Brain microvascular endothelial cell (primary cell): ENCODE data around the gene IL3RA.
"Not testable (repeated sequence)": the region's sequence is repeated elsewhere in the genome, so short reads cannot be mapped to it uniquely, and the experiment has no call there.

Experiments
- DNase-seq: peaks from one replicate; pipeline ENCODE4 v3.0.0-alpha.2; 2020
- H3K27ac ChIP-seq: fragments of 250-450 bp; sonication (Bioruptor Pico); 2 replicates; pipeline ENCODE4 v1.5.1; 2020; ENCODE audit warnings: mild to moderate bottlenecking, moderate library complexity
- H3K27me3 ChIP-seq: fragments of 250-450 bp; sonication (Bioruptor Pico); replicated peaks from 2 replicates; pipeline ENCODE4 v1.5.1; 2020; ENCODE audit warnings: mild to moderate bottlenecking
- H3K36me3 ChIP-seq: fragments of 250-450 bp; sonication (Bioruptor Pico); replicated peaks from 2 replicates; pipeline ENCODE4 v1.5.1; 2020; ENCODE audit warnings: mild to moderate bottlenecking
- H3K4me3 ChIP-seq: 2 replicates; pipeline ENCODE4 v1.5.1; 2011; ENCODE audit warnings: low read depth, mild to moderate bottlenecking, control low read depth, low read length, moderate library complexity
- in situ Hi-C: cut with HindIII; loops from 2 replicates; pipeline ENCODE4 v1.10.0; 2017; ENCODE audit warnings: low sequenced_read_pairs, low pct_ligation_motif_present
- TF ChIP-seq, protein P1 (sequence below): IDR thresholded peaks from 2 replicates; pipeline ENCODE4 v1.5.1; 2011; ENCODE audit warnings: low read depth, mild to moderate bottlenecking, moderate library complexity, low read length, control low read depth, inconsistent platforms; ENCODE audit errors: missing control alignments

IL3RA gene

DNA sequence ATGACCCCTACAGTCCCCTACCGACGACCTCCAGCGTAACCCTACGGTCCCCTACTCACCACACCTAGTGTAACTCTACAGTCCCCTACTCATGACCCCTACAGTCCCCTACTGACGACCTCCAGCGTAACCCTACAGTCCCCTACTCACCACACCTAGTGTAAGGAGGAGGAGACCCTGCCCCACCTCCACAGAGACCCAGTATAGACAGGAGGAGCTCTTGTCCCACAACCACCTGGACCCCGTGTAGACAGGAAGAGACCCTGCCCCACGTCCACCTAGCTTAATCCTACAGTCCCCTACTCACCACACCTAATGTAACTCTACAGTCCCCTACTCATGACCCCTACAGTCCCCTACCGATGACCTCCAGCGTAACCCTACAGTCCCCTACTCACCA, 41.0 kb upstream of the IL3RA start:
- in situ Hi-C loops: no loop called here
- Histone ChIP-seq H3K27ac (no peak overlapping the region), H3K27me3 (no peaks in the 10 kb centered on the region), H3K36me3 (no peaks in the 10 kb centered on the region), H3K4me3 (no peak overlapping the region)
- no peak for DNase-seq
- TF ChIP-seq, protein P1, sequence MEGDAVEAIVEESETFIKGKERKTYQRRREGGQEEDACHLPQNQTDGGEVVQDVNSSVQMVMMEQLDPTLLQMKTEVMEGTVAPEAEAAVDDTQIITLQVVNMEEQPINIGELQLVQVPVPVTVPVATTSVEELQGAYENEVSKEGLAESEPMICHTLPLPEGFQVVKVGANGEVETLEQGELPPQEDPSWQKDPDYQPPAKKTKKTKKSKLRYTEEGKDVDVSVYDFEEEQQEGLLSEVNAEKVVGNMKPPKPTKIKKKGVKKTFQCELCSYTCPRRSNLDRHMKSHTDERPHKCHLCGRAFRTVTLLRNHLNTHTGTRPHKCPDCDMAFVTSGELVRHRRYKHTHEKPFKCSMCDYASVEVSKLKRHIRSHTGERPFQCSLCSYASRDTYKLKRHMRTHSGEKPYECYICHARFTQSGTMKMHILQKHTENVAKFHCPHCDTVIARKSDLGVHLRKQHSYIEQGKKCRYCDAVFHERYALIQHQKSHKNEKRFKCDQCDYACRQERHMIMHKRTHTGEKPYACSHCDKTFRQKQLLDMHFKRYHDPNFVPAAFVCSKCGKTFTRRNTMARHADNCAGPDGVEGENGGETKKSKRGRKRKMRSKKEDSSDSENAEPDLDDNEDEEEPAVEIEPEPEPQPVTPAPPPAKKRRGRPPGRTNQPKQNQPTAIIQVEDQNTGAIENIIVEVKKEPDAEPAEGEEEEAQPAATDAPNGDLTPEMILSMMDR: no peak

DNA sequence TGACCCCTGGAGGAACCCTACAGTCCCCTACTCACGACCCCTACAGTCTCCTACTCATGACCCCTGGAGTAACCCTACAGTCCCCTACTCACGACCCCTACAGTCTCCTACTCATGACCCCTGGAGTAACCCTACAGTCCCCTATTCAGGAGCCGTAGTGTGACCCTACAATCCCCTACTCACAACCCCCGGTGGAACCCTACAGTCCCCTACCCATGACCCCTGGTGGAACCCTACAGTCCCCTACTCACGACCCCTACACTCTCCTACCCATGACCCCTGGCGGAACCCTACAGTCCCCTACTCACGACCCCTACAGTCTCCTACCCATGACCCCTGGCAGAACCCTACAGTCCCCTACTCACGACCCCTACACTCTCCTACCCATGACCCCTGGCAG, 39.0 kb upstream of the IL3RA start:
- in situ Hi-C loops, H3K36me3 ChIP-seq: not testable (repeated sequence)

DNA sequence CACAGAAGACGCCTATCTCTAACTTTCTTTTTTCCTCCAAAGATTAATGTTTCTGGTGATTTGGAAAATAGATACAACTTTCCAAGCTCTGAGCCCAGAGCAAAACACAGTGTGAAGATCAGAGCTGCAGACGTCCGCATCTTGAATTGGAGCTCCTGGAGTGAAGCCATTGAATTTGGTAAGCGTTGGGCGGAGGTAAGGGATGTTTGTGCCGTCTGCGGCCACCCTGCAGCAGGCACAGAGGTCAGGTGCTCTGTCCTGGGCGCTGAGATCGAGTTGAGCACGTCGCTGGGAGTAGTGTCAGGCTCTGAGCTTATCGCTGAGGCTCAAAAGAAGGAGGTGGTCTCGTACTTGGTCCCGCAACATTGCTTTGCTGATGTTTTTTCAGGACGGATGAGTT, 36.1 kb upstream of the IL3RA start:
- no peak for DNase-seq
- in situ Hi-C loops: no loop called here
- Histone ChIP-seq H3K27me3 (no peaks in the 10 kb centered on the region), H3K36me3 (no peaks in the 10 kb centered on the region), H3K4me3 (no peak overlapping the region), H3K27ac (no peak overlapping the region)
- TF ChIP-seq, protein P1: no peak

More for the DNA sequence above, 39.0 kb upstream of the IL3RA start:
- H3K4me3 ChIP-seq, DNase-seq, H3K27me3 ChIP-seq, H3K27ac ChIP-seq: not testable (repeated sequence)

DNA sequence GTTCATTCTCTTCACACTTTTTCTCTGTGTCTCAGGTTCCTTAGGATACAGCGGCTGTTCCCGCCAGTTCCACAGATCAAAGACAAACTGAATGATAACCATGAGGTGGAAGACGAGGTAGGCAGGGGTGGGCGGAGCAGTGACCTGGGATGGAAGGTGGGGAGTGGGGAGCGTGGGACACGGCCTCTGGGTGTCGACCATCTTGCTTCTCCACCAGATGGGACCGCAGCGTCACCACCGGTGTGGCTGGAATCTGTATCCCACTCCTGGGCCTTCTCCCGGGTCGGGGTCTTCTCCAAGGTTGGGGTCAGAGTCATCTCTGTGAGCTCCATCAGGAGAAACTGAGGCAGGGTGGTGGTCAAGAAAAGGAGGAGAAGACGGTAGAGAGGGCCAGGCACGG, 31.2 kb upstream of the IL3RA start:
- TF ChIP-seq, protein P1: no peak

DNA sequence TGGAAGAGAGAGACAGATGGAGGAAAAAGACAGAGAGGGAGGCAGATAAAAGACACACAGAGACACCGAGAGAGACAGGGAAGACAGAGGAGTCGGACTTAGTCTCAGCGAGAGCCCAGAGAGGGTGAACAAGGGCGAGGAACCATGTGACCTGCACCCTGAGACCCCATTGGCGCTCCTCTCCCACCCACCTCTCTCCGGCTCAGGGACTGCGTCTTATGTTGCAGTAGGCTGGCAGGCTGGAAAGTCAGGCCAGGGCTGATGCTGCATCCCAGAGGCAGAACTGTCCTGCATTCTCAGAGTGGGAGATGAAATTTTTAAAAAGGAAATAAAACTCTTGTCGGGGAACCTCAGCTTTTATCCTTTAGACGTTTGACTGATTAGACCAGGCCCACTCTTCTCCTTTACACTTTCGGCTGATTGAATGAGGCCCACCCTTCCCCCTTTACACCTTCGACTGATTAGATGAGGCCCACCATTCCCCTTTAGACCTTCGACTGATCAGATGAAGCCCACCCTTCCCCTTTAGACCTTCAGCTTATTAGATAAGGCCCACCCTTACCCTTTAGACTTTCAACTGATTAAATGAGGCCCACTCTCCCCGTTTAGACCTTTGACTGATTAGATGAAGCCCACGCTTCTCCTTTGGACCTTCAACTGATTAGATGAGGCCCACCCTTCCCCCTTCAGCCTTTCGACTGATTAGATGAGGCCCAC, 29.5 kb upstream of the IL3RA start:
- Histone ChIP-seq H3K4me3 (no peak overlapping the region), H3K27me3 (no peaks in the 10 kb centered on the region), H3K27ac (no peak overlapping the region), H3K36me3 (no peaks in the 10 kb centered on the region)
- TF ChIP-seq, protein P1: no peak
- in situ Hi-C loops: no loop called here
- no peak for DNase-seq

More for the DNA sequence above, 31.2 kb upstream of the IL3RA start:
- Histone ChIP-seq H3K36me3 (no peaks in the 10 kb centered on the region), H3K27me3 (no peaks in the 10 kb centered on the region), H3K27ac (no peak overlapping the region), H3K4me3 (no peak overlapping the region)
- in situ Hi-C loops: no loop called here
- no peak for DNase-seq

DNA sequence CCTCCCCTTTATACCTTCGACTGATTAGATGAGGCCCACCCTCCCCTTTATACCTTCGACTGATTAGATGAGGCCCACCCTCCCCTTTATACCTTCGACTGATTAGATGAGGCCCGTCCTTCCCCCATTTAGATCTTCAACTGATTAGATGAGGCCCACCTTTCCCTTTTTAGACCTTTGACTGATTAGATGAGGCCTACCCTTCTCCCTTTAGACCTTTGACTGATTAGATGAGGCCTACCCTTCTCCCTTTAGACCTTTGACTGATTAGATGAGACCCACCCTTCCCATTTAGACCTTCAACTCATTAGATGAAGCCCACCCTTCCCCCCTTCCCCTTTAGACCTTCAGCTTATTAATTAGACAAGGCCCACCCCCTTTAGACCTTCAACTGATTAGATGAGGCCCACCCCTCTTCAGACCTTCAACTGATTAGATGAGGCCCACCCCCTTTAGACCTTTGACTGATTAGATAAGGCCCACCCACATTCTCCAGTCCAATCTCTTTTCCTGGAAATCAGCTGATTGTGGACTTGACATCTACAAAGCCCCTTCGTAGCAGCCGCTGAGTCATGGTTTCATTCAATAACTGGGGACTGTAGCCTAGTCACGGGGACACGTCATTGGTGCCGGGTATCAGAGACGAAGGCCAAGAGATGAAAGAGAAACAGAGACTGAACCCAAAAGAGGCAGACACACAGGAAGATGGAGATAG, 28.8 kb upstream of the IL3RA start:
- Histone ChIP-seq H3K27ac (no peak overlapping the region), H3K4me3 (no peak overlapping the region), H3K27me3 (no peaks in the 10 kb centered on the region), H3K36me3 (no peaks in the 10 kb centered on the region)
- no peak for DNase-seq
- TF ChIP-seq, protein P1: no peak
- in situ Hi-C loops: no loop called here
